Endodermal cell (in vitro differentiated cells): ENCODE data around the gene LARGE1. TPM values are rescaled to one million over a fixed set of nuclear protein-coding genes. Genes with fewer than 3 reads are reported as not detected.
A peak's percentile ranks its signal among the peaks of the same experiment; 100 is the strongest.

Experiments used
- DNase-seq: peaks from one replicate; pipeline ENCODE4 v3.0.0-alpha.2; 2017
- H3K27ac ChIP-seq: 2 replicates; pipeline ENCODE4 v1.5.1; 2013; ENCODE audit warnings: mild to moderate bottlenecking, low read depth, low read length, moderate library complexity
- H3K27me3 ChIP-seq: 2 replicates; pipeline ENCODE4 v1.6.1; 2013; ENCODE audit warnings: mild to moderate bottlenecking, low read length, moderate library complexity; ENCODE audit not compliant: insufficient read depth, control insufficient read depth, poor library complexity, severe bottlenecking
- H3K36me3 ChIP-seq: 2 replicates; pipeline ENCODE4 v1.7.0; 2013; ENCODE audit warnings: mild to moderate bottlenecking, low read length, moderate library complexity; ENCODE audit not compliant: control insufficient read depth, insufficient read depth
- H3K4me1 ChIP-seq: one replicate; pipeline ENCODE4 v1.7.0; 2013; ENCODE audit warnings: low read length; ENCODE audit not compliant: control insufficient read depth, insufficient read depth
- H3K4me3 ChIP-seq: 2 replicates; pipeline ENCODE4 v1.5.1; 2013; ENCODE audit warnings: mild to moderate bottlenecking, low read length, moderate library complexity
- H3K9ac ChIP-seq: 2 replicates; pipeline ENCODE4 v1.6.1; 2013; ENCODE audit warnings: mild to moderate bottlenecking, low read length, moderate library complexity; ENCODE audit not compliant: poor library complexity, severe bottlenecking; ENCODE audit errors: extremely low read depth
- H3K9me3 ChIP-seq: 2 replicates; pipeline ENCODE4 v1.6.1; 2013; ENCODE audit warnings: mild to moderate bottlenecking, low read length, moderate library complexity; ENCODE audit not compliant: control insufficient read depth
- H3K27ac Mint-ChIP-seq: 2 replicates; pipeline ENCODE4 v1.8.0; 2020; ENCODE audit warnings: mixed read lengths
- H3K27me3 Mint-ChIP-seq: 2 replicates; pipeline ENCODE4 v1.8.0; 2021; ENCODE audit warnings: mild to moderate bottlenecking, mixed read lengths; ENCODE audit not compliant: insufficient read depth
- H3K36me3 Mint-ChIP-seq: 2 replicates; pipeline ENCODE4 v1.8.0; 2020; ENCODE audit warnings: low read depth, mixed read lengths
- H3K4me1 Mint-ChIP-seq: 2 replicates; pipeline ENCODE4 v1.8.0; 2020; ENCODE audit warnings: mixed read lengths
- H3K4me3 Mint-ChIP-seq: 2 replicates; pipeline ENCODE4 v1.8.0; 2020; ENCODE audit warnings: mild to moderate bottlenecking, moderate library complexity, mixed read lengths
- H3K9me3 Mint-ChIP-seq: 2 replicates; pipeline ENCODE4 v1.8.0; 2020; ENCODE audit warnings: mild to moderate bottlenecking, mixed read lengths
- WGBS, 2 experiments: methylation state at CpG; one replicate each; pipeline versions ENCODE4 v1.1.5 to v1.1.7; 2013; ENCODE audit warnings: missing lambda C conversion rate in 2 of 2, mixed read lengths in 1 of 2; ENCODE audit not compliant: insufficient coverage in 1 of 2, insufficient read length in 1 of 2; 5-methylcytosine and 5-hydroxymethylcytosine counted together
- total RNA-seq, 2 donors: library from RNA; stranded (reverse); fragmentation: NEBNext Ultra II Directional in 1 of 2; extraction: Animal tissue kit (Norgen Biotek cat#: 25700) in 1 of 2; gene quantifications; 2 replicates in 1 of 2; 3 replicates in 1 of 2; pipeline ENCODE4 v1.2.1, GENCODE V29; 2021
- TF ChIP-seq, protein P1 (sequence below): fragments of 200-600 bp; sonication (generic); conservative IDR thresholded peaks from 2 replicates; pipeline ENCODE4 v1.5.0; 2021; ENCODE audit warnings: antibody characterized with exemption, mild to moderate bottlenecking

Gene LARGE1
- total RNA-seq, 2 donors from 2014 or later: 17.5 to 24.3 TPM

DNA sequence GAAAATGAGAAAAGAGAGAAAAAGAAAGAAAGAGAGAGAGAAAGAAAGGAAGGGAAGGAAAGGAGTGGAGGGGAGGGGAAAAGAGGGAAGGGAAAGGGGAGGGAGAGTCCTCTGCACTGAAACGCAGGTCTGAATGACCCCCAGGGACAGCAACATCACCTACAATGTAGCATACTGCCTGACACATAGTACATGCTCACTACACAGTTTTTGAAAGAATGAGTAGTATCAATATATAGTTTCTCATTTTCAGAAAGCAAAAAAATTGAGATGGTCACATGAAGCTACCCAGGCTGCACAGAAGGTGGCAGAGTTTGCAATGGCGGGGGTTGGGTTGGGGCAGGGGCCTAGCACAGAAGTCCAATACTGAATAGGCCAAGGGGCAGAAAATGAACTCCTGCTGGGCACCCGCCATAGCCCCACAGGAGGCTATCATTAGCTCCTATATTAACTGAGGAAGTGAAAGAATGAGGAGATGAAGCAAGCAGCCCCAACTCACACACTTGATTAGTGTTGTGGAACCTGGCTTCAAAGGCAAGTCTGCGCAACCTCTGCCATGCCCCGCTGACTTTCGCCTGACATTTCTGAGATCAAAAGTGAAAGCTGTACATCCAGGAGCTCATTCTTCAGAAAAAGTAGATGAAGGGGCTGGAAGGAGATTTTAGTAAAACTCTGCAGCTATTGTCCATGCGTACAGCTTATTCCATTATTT lies 620.9 kb downstream of the LARGE1 start:
- 89 to 100% methylated on average over 3 to 7 of the region's 7 CpGs for WGBS, 2 experiments
- no peak for DNase-seq
- H3K27ac Mint-ChIP-seq: no peak overlapping the region

DNA sequence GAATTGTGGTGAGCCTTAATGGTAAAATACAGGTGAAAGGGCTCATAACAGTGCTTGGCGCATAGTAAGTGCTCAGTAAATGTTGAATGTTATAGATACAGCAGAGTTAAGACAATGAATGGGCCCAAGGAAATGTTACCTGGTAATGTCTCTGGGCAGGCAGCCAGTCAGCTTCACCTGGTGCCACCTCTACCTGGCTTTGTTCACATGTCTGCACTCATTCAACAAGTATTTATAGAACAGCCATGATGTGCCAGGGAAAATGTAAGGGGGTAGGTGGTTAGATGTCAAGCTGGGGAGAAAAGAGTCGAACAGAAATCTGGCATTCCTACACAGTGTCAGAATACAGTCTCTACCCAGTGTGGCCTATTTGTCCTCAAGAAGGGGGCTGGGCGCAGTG lies 623.3 kb downstream of the LARGE1 start:
- Histone ChIP-seq H3K27ac (no peak overlapping the region), H3K4me3 (no peak overlapping the region), H3K27me3 (no peaks in the 10 kb centered on the region), H3K9ac (no peak overlapping the region), H3K4me1 (peaks cover 7% of the 10 kb centered on the region), H3K36me3 (no peaks in the 10 kb centered on the region), H3K9me3 (no peaks in the 10 kb centered on the region)
- Mint-ChIP-seq H3K27ac (no peak overlapping the region), H3K36me3 (no peaks in the 10 kb centered on the region), H3K4me1 (no peaks in the 10 kb centered on the region), H3K27me3 (no peaks in the 10 kb centered on the region), H3K4me3 (no peak overlapping the region), H3K9me3 (no peaks in the 10 kb centered on the region)
- TF ChIP-seq, protein P1, sequence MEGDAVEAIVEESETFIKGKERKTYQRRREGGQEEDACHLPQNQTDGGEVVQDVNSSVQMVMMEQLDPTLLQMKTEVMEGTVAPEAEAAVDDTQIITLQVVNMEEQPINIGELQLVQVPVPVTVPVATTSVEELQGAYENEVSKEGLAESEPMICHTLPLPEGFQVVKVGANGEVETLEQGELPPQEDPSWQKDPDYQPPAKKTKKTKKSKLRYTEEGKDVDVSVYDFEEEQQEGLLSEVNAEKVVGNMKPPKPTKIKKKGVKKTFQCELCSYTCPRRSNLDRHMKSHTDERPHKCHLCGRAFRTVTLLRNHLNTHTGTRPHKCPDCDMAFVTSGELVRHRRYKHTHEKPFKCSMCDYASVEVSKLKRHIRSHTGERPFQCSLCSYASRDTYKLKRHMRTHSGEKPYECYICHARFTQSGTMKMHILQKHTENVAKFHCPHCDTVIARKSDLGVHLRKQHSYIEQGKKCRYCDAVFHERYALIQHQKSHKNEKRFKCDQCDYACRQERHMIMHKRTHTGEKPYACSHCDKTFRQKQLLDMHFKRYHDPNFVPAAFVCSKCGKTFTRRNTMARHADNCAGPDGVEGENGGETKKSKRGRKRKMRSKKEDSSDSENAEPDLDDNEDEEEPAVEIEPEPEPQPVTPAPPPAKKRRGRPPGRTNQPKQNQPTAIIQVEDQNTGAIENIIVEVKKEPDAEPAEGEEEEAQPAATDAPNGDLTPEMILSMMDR: no peak
- no peak for DNase-seq
- WGBS, 2 experiments: 92 to 94% methylated on average over 3 of the region's 3 CpGs

More for the DNA sequence above, 620.9 kb downstream of the LARGE1 start:
- no peaks in the 10 kb centered on the region for H3K9me3 Mint-ChIP-seq
- Histone ChIP-seq H3K27ac (no peak overlapping the region), H3K27me3 (no peaks in the 10 kb centered on the region), H3K4me3 (no peak overlapping the region), H3K9ac (no peak overlapping the region), H3K4me1 (peaks cover 7% of the 10 kb centered on the region), H3K9me3 (no peaks in the 10 kb centered on the region), H3K36me3 (no peaks in the 10 kb centered on the region)
- peaks cover 6% of the 10 kb centered on the region for H3K4me1 Mint-ChIP-seq
- H3K36me3 Mint-ChIP-seq: no peaks in the 10 kb centered on the region
- no peaks in the 10 kb centered on the region for H3K27me3 Mint-ChIP-seq
- TF ChIP-seq, protein P1: peak; percentile 29
- no peak overlapping the region for H3K4me3 Mint-ChIP-seq

GRCh38 chr22:33288078-33288477 lies 632.2 kb downstream of the LARGE1 start:
- TF ChIP-seq, protein P1: no peak
- no peaks in the 10 kb centered on the region for H3K36me3 Mint-ChIP-seq
- H3K27ac ChIP-seq: no peak overlapping the region
- WGBS, 2 experiments: 94 to 95% methylated on average over 3 of the region's 3 CpGs
- H3K36me3 ChIP-seq: no peaks in the 10 kb centered on the region
- H3K27ac Mint-ChIP-seq: no peak overlapping the region
- H3K27me3 Mint-ChIP-seq: no peaks in the 10 kb centered on the region
- no peaks in the 10 kb centered on the region for H3K4me1 Mint-ChIP-seq
- DNase-seq: no peak
- no peak overlapping the region for H3K4me3 Mint-ChIP-seq
- no peaks in the 10 kb centered on the region for H3K9me3 Mint-ChIP-seq
- H3K27me3 ChIP-seq: no peaks in the 10 kb centered on the region
- no peaks in the 10 kb centered on the region for H3K9me3 ChIP-seq
- no peak overlapping the region for H3K4me3 ChIP-seq
- H3K9ac ChIP-seq: no peak overlapping the region
- no peaks in the 10 kb centered on the region for H3K4me1 ChIP-seq
